H1 (cell line): ENCODE measurements around the gene PDLIM4. TPM values are rescaled to one million over a fixed set of nuclear protein-coding genes. Genes with fewer than 3 reads are reported as not detected.

ENCODE experiments used
- BACH1 ChIP-seq: IDR thresholded peaks from 2 replicates; pipeline ENCODE4 v1.6.1; 2012; ENCODE audit warnings: low read length, improper control_type of control experiment
- EGR1 ChIP-seq: IDR thresholded peaks from 2 replicates; pipeline ENCODE4 v1.6.1; 2011; ENCODE audit warnings: low read depth, low read length, borderline replicate concordance
- HDAC6 ChIP-seq: IDR thresholded peaks from one replicate; pipeline ENCODE4 v1.7.1; 2012; ENCODE audit warnings: low read depth, mild to moderate bottlenecking, inconsistent platforms, low read length, moderate library complexity
- KDM1A ChIP-seq: fragments of 200-600, 300-600 bp; sonication (generic); IDR thresholded peaks from 2 replicates; pipeline ENCODE4 v1.7.1; 2016; ENCODE audit warnings: mild to moderate bottlenecking, low read length, borderline replicate concordance
- KDM5A ChIP-seq: fragments of 200-600 bp; IDR thresholded peaks from 2 replicates; pipeline ENCODE4 v1.7.1; 2012; ENCODE audit warnings: mild to moderate bottlenecking, low read length, inconsistent platforms, mixed read lengths
- NRF1 ChIP-seq: IDR thresholded peaks from 2 replicates; pipeline ENCODE4 v1.6.1; 2011; ENCODE audit warnings: mild to moderate bottlenecking, low read depth, low read length, improper control_type of control experiment
- POLR2A ChIP-seq, 2 experiments: IDR thresholded peaks; 1 replicate in 1 of 2; 2 replicates in 1 of 2; pipeline ENCODE4 v1.6.1; 2011; ENCODE audit warnings: low read depth in 2 of 2, low read length in 2 of 2, mild to moderate bottlenecking in 2 of 2; ENCODE audit errors: control extremely low read depth in 1 of 2
- POU5F1 ChIP-seq: IDR thresholded peaks from 2 replicates; pipeline ENCODE4 v1.6.1; 2011; ENCODE audit warnings: low read depth, mild to moderate bottlenecking, low read length, moderate library complexity
- RBBP5 ChIP-seq: IDR thresholded peaks from 2 replicates; pipeline ENCODE4 v1.7.1; 2012; ENCODE audit warnings: low read depth, mild to moderate bottlenecking, inconsistent platforms, low read length, moderate library complexity, borderline replicate concordance
- SIRT6 ChIP-seq: IDR thresholded peaks from one replicate; pipeline ENCODE4 v1.7.1; 2012; ENCODE audit warnings: low read length, inconsistent platforms
- TAF1 ChIP-seq: IDR thresholded peaks from 2 replicates; pipeline ENCODE4 v1.6.1; 2011; ENCODE audit warnings: mild to moderate bottlenecking, low read depth, low read length
- TEAD4 ChIP-seq: IDR thresholded peaks from 2 replicates; pipeline ENCODE4 v1.6.1; 2012; ENCODE audit warnings: low read depth, low read length, inconsistent platforms, mixed read lengths
- polyA plus RNA-seq, 7 experiments: library from polyadenylated mRNA; depleted of rRNA in 3 of 7; stranded (reverse) in 5 of 7; unstranded in 2 of 7; fragments of >200 nt in 5 of 7; fragments of 200-250 nt in 2 of 7; gene quantifications; 1 replicate in 5 of 7; 2 replicates in 1 of 7; 4 replicates in 1 of 7; pipeline versions ENCODE4 v1.2.1 to v1.2.3, GENCODE V29; 2011 to 2013; ENCODE audit warnings: missing spikeins in 2 of 7, mixed read lengths in 2 of 7
- total RNA-seq: library from RNA; stranded (reverse); fragmentation: NEBNext Ultra II Directional; extraction: Animal tissue kit (Norgen Biotek cat#: 25700); gene quantifications from 2 replicates; pipeline ENCODE4 v1.2.1, GENCODE V29; 2021

Gene PDLIM4
- total and polyA plus RNA-seq, 2 of the 8 experiments (the other 6 are each of a cell fraction or from before 2014, with no cell fraction given) = 10.7 to 29.1 TPM

DNA sequence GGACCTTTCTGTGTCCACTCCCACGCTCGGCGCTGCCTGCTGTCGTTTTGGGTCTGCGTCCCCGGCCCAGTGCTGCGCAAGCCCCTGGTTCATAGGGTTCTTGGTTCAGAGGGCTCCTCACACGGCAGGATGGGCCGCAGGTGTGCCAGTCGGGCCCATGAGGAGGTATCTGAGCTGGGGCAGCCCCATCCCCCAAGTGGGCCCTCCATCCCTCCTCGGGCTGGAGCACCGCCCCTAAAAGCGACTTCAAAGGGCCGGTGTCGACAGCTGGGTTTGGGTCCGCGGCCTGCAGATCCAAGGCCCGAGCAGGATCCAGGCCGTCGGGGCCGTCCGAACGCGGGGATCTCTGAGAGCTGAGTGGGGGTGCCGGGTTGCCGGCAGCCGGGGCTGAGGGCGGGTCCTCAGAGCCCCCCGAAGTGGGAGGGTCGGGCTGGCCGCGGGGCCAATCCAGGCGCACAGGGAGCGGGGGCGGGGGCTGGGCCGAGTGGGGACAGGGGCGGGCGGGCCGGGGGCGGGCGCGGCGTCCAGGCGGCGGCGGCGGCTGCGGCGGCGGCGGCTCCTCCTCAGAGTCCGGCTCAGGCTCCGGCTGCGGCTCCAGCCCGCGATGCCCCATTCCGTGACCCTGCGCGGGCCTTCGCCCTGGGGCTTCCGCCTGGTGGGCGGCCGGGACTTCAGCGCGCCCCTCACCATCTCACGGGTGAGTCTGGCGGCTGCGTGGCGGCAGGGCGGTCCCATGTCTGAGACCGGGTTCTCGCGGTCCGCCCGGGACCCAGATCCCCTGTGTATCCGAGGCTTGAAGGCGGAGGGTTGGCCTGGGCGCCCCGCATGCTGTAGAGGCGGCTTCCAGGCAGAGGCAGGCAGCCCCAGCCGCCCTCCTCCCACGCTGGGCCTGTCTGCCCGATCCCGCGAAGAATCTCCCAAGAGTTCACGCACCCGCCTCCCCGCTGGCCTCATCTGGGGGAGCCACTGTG lies at the start of gene PDLIM4 (continued):
- TF ChIP-seq RBBP5 (0 out of 2 replicates have a peak, but pooled peaks have one; percentile 12), EGR1 (no peak), TEAD4 (no peak), KDM1A (peak; percentile 49; the same call in 1 of the 2 replicates), TAF1 (peak; percentile 81), NRF1 (no peak), BACH1 (no peak), POLR2A (IDR thresholded peaks at IDR 0.05; ENCODE audit: control extremely low read depth in 1 of 2, low read depth in 2 of 2, low read length in 2 of 2) (peak in 1 of 2 experiments; percentile 73; a peak in 2 of 3 replicates), SIRT6 (no peak), POU5F1 (no peak), HDAC6 (no peak), KDM5A (no peak)
